Lower lobe of right lung (tissue), 2 donors: ENCODE data around the gene CD80. TPM values are rescaled to one million over a fixed set of nuclear protein-coding genes. Genes with fewer than 3 reads are reported as not detected.

Experiments used
- ATAC-seq, 2 donors: fragments of 200-7000 bp; cut with Tn5 transposase; one replicate each; pipeline ENCODE4 v1.9.1; 2020 to 2022; ENCODE audit warnings: mild to moderate bottlenecking in 2 of 2, moderate library complexity in 2 of 2
- DNase-seq: peaks from one replicate; pipeline ENCODE4 v3.0.0-alpha.2; 2020
- H3K27ac ChIP-seq: fragments of 200-600 bp; one replicate; pipeline ENCODE4 v1.8.0; 2022
- H3K27me3 ChIP-seq: fragments of 200-600 bp; one replicate; pipeline ENCODE4 v1.8.0; 2022; ENCODE audit warnings: low read depth
- H3K36me3 ChIP-seq: fragments of 200-600 bp; one replicate; pipeline ENCODE4 v1.8.0; 2022; ENCODE audit warnings: mild to moderate bottlenecking
- H3K4me1 ChIP-seq: fragments of 200-600 bp; one replicate; pipeline ENCODE4 v1.8.0; 2022
- H3K4me3 ChIP-seq: fragments of 200-600 bp; one replicate; pipeline ENCODE4 v1.8.0; 2022; ENCODE audit warnings: mild to moderate bottlenecking
- H3K9me3 ChIP-seq: fragments of 200-600 bp; one replicate; pipeline ENCODE4 v1.8.0; 2022
- intact Hi-C: fragments of 100-400 bp; cut with DNase I; formaldehyde crosslinking; loops from one replicate; pipeline ENCODE4 v1.11.0; 2022
- total RNA-seq: library from RNA; stranded (reverse); fragmentation: NEBNext Ultra II Directional; extraction: Animal tissue kit (Norgen Biotek cat#: 25700); gene quantifications from one replicate; pipeline ENCODE4 v1.2.1, GENCODE V29; 2021
- TF ChIP-seq, protein P1 (sequence below): fragments of 200-600 bp; IDR thresholded peaks from one replicate; pipeline ENCODE4 v1.8.0; 2022; ENCODE audit warnings: antibody characterized with exemption, mild to moderate bottlenecking
- donor health status: DM: no; HTN: yes; CAD: no; lungs with severe emphysema.

Gene CD80
- total RNA-seq, 1 donor from 2014 or later = 8.6 TPM

DNA sequence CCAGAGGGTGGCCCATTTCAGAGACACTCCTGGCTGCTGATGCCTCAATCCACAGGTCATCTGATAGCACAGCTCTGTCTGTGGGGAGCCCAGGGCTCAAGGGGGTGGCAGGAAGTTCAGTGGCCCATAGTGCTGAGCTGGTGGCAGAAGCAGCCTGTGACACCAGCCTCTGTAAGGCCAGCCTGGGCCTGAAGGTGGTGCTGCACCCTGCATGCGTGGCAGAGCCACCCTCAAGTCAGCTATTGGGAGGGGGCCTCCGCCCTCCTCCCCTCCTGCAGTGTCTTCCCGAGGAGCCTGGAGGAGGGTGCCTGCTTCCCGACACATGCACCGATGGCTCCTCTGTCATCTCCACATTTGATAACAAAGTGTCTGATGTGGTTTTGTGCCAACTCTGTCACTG lies 41.3 kb upstream of the CD80 start:
- Histone ChIP-seq H3K27ac (peak overlapping the region; percentile 44), H3K9me3 (no peaks in the 10 kb centered on the region), H3K36me3 (no peaks in the 10 kb centered on the region), H3K27me3 (no peaks in the 10 kb centered on the region), H3K4me1 (peaks cover 53% of the 10 kb centered on the region), H3K4me3 (no peak overlapping the region)
- peak; percentile 60 for DNase-seq
- intact Hi-C loops = no loop called here
- TF ChIP-seq, protein P1, sequence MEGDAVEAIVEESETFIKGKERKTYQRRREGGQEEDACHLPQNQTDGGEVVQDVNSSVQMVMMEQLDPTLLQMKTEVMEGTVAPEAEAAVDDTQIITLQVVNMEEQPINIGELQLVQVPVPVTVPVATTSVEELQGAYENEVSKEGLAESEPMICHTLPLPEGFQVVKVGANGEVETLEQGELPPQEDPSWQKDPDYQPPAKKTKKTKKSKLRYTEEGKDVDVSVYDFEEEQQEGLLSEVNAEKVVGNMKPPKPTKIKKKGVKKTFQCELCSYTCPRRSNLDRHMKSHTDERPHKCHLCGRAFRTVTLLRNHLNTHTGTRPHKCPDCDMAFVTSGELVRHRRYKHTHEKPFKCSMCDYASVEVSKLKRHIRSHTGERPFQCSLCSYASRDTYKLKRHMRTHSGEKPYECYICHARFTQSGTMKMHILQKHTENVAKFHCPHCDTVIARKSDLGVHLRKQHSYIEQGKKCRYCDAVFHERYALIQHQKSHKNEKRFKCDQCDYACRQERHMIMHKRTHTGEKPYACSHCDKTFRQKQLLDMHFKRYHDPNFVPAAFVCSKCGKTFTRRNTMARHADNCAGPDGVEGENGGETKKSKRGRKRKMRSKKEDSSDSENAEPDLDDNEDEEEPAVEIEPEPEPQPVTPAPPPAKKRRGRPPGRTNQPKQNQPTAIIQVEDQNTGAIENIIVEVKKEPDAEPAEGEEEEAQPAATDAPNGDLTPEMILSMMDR = peak; percentile 52
- peak; percentile 60 to 81 for ATAC-seq

DNA sequence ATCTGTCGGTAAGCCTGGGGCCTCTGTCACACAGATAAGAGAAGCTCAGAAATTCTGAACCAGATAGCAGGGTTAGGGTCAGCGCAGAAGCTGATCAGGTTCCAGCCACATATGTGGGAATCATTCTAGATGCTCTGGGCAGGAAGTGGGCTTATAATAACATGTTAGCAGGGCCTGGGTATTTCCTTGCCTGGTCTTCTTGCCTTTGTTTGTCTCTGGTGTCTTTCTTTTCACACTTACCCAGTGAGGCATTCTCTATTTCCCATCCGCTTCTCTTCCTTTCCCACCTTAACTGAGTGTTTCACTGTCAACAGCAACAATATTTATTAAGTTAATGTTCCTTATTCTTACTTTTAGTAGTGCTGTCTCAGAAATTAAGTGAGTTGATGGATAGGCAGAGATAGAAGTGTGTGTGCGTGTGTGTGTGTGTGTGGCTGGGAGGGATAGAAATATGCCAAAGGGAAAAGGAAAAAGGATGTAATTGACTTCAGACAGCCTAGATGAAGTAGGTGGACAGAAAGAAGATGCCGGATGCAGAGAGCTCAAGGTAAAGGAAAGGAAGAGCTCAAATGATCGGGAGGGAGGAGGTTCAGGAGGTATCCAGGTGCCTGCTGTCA lies 40.3 kb upstream of the CD80 start:
- H3K4me1 ChIP-seq = peaks cover 58% of the 10 kb centered on the region
- peak overlapping the region; percentile 76 for H3K27ac ChIP-seq
- no peaks in the 10 kb centered on the region for H3K27me3 ChIP-seq
- ATAC-seq (no peak), DNase-seq (no peak)
- intact Hi-C loops = no loop called here
- H3K4me3 ChIP-seq = peak overlapping the region; percentile 4
- H3K9me3 ChIP-seq = no peaks in the 10 kb centered on the region
- TF ChIP-seq, protein P1 = no peak
- no peaks in the 10 kb centered on the region for H3K36me3 ChIP-seq

DNA sequence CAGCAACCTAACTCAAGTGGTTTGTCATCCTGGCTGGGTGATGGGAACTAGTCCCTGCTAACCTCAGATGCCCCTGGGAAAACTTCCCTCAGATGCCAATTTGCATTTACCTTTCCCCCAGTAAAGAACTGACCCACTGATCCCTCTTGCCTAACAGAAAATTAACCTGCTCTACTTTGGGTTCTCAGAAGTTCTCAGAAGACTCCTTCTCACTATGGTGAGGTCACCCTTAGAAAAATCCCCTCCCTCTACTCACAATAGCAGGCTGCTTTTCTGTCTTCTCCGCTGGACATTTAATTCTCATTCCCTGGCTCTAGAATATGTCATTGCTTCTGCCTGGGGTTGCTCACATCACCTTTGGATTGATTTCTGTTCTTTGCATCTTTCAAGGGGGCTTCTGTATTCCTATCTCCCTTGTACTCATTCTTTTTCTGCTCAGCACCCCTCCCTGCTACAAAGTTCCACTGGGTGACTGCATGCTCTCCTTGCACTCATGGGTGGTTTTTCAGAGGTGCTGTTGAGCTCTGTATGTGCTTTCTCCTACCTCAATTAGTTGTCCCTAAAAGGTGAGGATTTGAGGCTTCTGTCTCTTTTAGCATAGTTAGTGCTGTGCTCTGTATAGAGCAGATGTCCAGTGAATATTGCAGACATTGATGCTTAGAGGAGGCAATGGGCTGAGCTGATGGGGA lies 39.1 kb upstream of the CD80 start:
- no peak for ATAC-seq
- no peak for DNase-seq
- peak overlapping the region; percentile 4 for H3K4me3 ChIP-seq
- H3K27ac ChIP-seq = peak overlapping the region; percentile 76
- H3K9me3 ChIP-seq = no peaks in the 10 kb centered on the region
- H3K36me3 ChIP-seq = no peaks in the 10 kb centered on the region
- intact Hi-C loops = no loop called here
- TF ChIP-seq, protein P1 = no peak
- no peaks in the 10 kb centered on the region for H3K27me3 ChIP-seq
- peaks cover 54% of the 10 kb centered on the region for H3K4me1 ChIP-seq

DNA sequence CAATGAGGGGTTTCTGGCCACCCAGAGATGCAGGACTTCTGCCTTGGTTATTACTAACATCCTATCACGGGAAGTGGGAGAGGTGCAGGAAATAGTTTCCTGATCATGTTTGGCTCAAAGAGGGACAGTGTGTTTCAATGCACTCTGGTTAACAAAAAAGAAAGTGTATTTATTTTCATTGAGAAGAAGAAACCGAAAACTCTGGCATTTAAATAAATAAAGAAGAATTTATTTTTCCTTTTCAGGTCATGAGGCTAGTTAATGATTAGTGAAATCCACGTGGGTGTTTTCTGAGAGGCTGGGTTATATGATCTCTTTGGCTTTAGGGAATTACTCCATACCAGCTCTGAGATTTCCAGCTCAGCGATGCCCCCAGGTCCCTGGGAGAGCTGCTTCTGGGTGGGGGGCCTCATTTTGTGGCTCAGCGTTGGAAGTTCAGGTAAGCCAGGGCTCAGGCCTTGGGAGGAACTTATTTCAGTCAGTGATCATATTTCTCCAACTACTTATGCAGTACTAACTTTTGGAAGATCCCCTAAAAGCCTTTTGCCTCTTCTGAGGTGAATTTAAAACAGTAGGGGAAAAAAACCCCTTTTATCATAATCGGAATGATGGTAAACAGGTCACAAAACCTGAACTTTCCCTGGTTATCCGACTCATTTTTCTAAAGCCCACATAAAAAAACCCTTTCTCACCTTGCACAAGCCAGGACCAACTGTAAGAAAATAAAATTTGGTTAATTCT lies 38.3 kb upstream of the CD80 start, which contains the start of gene PLA1A:
Gene PLA1A, plus strand, starts transcription at position 338 of the 741 bp plus-strand sequence. Its CDS starts 29 bp downstream, at position 367.
- H3K9me3 ChIP-seq = no peaks in the 10 kb centered on the region
- intact Hi-C loops = no loop called here
- H3K27me3 ChIP-seq = no peaks in the 10 kb centered on the region
- TF ChIP-seq, protein P1 = no peak
- H3K4me1 ChIP-seq = peaks cover 47% of the 10 kb centered on the region
- peak within 1 kb of the TSS; percentile 12 for H3K4me3 ChIP-seq
- peak within 1 kb of the TSS; percentile 76 for H3K27ac ChIP-seq
- ATAC-seq (peak in 1 of 2 donors; percentile 34), DNase-seq (no peak)
- H3K36me3 ChIP-seq = no peaks in the 10 kb centered on the region

DNA sequence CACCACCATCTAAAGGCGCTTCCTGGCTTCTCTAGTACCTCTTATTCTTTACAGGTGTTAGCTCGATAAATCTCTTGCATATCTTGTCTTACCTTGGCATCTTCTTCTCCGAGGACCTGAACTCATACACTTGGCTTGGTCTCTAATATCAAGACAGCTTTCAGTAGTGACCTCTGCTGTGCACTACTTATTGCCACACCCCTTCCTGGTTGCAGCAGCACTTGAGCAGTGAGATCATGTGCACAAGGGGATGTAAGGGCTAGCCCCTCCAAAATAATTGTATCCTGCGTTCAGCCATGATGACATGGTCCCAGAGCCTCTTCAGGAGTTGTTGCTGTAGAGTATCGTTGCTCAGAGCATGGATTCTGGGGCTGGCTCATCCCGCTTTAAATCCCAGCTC lies 37.0 kb upstream of the CD80 start:
- H3K4me3 ChIP-seq = no peak overlapping the region
- ATAC-seq (peak in 1 of 2 donors; percentile 31), DNase-seq (no peak)
- TF ChIP-seq, protein P1 = no peak
- no peaks in the 10 kb centered on the region for H3K36me3 ChIP-seq
- H3K9me3 ChIP-seq = no peaks in the 10 kb centered on the region
- peaks cover 43% of the 10 kb centered on the region for H3K4me1 ChIP-seq
- H3K27me3 ChIP-seq = no peaks in the 10 kb centered on the region
- peak overlapping the region; percentile 76 for H3K27ac ChIP-seq
- intact Hi-C loops = no loop called here
